CD14-positive monocyte (primary cell): Measurements from ENCODE around the gene TBCD. TPM values are rescaled to one million over a fixed set of nuclear protein-coding genes. Genes with fewer than 3 reads are reported as not detected.
"Not testable (repeated sequence)": the region's sequence is repeated elsewhere in the genome, so short reads cannot be mapped to it uniquely, and the experiment has no call there.

ENCODE experiments used
- DNase-seq, 3 donors: peaks; one replicate each; pipeline ENCODE4 v3.0.0-alpha.2; 2011 to 2022
- H2AFZ ChIP-seq: 2 replicates; pipeline ENCODE4 v1.6.0; 2012; ENCODE audit warnings: mild to moderate bottlenecking, low read depth, low read length, inconsistent platforms; ENCODE audit not compliant: insufficient read depth, poor library complexity, severe bottlenecking
- H3K27ac ChIP-seq, 2 donors: 1 replicate in 1 of 2; 2 replicates in 1 of 2; pipeline ENCODE4 v1.5.1; 2012 to 2013; ENCODE audit warnings: low read length in 2 of 2, control low read depth in 1 of 2, inconsistent platforms in 1 of 2, low read depth in 1 of 2, mild to moderate bottlenecking in 1 of 2
- H3K27me3 ChIP-seq, 2 donors: one replicate each; pipeline versions ENCODE4 v1.6.0 to v1.6.1; 2011 to 2013; ENCODE audit warnings: low read length in 2 of 2; ENCODE audit not compliant: control insufficient read depth in 2 of 2, insufficient read depth in 2 of 2
- H3K36me3 ChIP-seq, 2 donors: replicated peaks in 1 of 2; 1 replicate in 1 of 2; 2 replicates in 1 of 2; pipeline versions ENCODE4 v1.5.1 to v1.6.1; 2012 to 2013; ENCODE audit warnings: low read length in 2 of 2, control low read depth in 1 of 2, inconsistent platforms in 1 of 2, mild to moderate bottlenecking in 1 of 2; ENCODE audit not compliant: insufficient read depth in 2 of 2, control insufficient read depth in 1 of 2
- H3K4me1 ChIP-seq, 2 donors: 1 replicate in 1 of 2; 2 replicates in 1 of 2; pipeline versions ENCODE4 v1.5.1 to v1.6.1; 2012 to 2013; ENCODE audit warnings: low read length in 2 of 2, control low read depth in 1 of 2, inconsistent platforms in 1 of 2, mild to moderate bottlenecking in 1 of 2, moderate library complexity in 1 of 2; ENCODE audit not compliant: insufficient read depth in 2 of 2, control insufficient read depth in 1 of 2
- H3K4me2 ChIP-seq: replicated peaks from 2 replicates; pipeline ENCODE3; 2012; ENCODE audit warnings: low read length, moderate library complexity, mild to moderate bottlenecking; ENCODE audit not compliant: poor library complexity, severe bottlenecking; ENCODE audit errors: extremely low read depth
- H3K4me3 ChIP-seq, 3 experiments: fragments of 200-600 bp in 1 of 3; sonication (generic) in 1 of 3; replicated peaks in 1 of 3; 1 replicate in 2 of 3; 2 replicates in 1 of 3; pipeline ENCODE4 v1.5.1; 2011 to 2013; ENCODE audit warnings: low read length in 3 of 3, mild to moderate bottlenecking in 3 of 3, control low read depth in 2 of 3, low read depth in 2 of 3, inconsistent platforms in 1 of 3, moderate library complexity in 1 of 3
- H3K79me2 ChIP-seq: 2 replicates; pipeline ENCODE4 v1.6.0; 2012; ENCODE audit warnings: mild to moderate bottlenecking, control low read depth, inconsistent platforms, low read length, moderate library complexity; ENCODE audit not compliant: insufficient read depth
- H3K9ac ChIP-seq: 2 replicates; pipeline ENCODE4 v1.6.0; 2017; ENCODE audit warnings: low read length, mild to moderate bottlenecking; ENCODE audit not compliant: insufficient read depth, poor library complexity, severe bottlenecking
- H3K9me3 ChIP-seq, 2 donors: replicated peaks in 1 of 2; 1 replicate in 1 of 2; 2 replicates in 1 of 2; pipeline versions ENCODE4 v1.5.1 to v1.6.1; 2012 to 2013; ENCODE audit warnings: low read length in 2 of 2, control low read depth in 1 of 2; ENCODE audit not compliant: control insufficient read depth in 1 of 2, insufficient read depth in 1 of 2
- H4K20me1 ChIP-seq: 2 replicates; pipeline ENCODE4 v1.6.0; 2012; ENCODE audit warnings: mild to moderate bottlenecking, low read length, control low read depth, moderate library complexity; ENCODE audit not compliant: insufficient read depth
- H3K27ac Mint-ChIP-seq, 7 donors: one replicate each; pipeline ENCODE4 v1.8.0; 2020; ENCODE audit warnings: mild to moderate bottlenecking in 7 of 7, mixed read lengths in 7 of 7, moderate library complexity in 6 of 7, inconsistent platforms in 2 of 7
- H3K27me3 Mint-ChIP-seq, 3 donors: one replicate each; pipeline ENCODE4 v1.8.0; 2021 to 2022; ENCODE audit warnings: low read depth in 3 of 3, mild to moderate bottlenecking in 3 of 3, mixed read lengths in 3 of 3, moderate library complexity in 3 of 3, inconsistent platforms in 1 of 3
- H3K36me3 Mint-ChIP-seq, 2 donors: one replicate each; pipeline ENCODE4 v1.8.0; 2020; ENCODE audit warnings: mixed read lengths in 2 of 2, inconsistent platforms in 1 of 2, mild to moderate bottlenecking in 1 of 2
- H3K4me1 Mint-ChIP-seq: one replicate; pipeline ENCODE4 v1.8.0; 2020; ENCODE audit warnings: mild to moderate bottlenecking, mixed read lengths
- H3K4me3 Mint-ChIP-seq, 2 donors: one replicate each; pipeline ENCODE4 v1.8.0; 2020; ENCODE audit warnings: mild to moderate bottlenecking in 2 of 2, mixed read lengths in 2 of 2, moderate library complexity in 1 of 2
- H3K9me3 Mint-ChIP-seq, 7 donors: one replicate each; pipeline ENCODE4 v1.8.0; 2020 to 2022; ENCODE audit warnings: mixed read lengths in 7 of 7, mild to moderate bottlenecking in 6 of 7, moderate library complexity in 6 of 7, inconsistent platforms in 2 of 7
- WGBS: methylation state at CpG from one replicate; pipeline ENCODE4 v1.1.5; 2013; ENCODE audit warnings: missing lambda C conversion rate; ENCODE audit not compliant: insufficient coverage; 5-methylcytosine and 5-hydroxymethylcytosine counted together
- intact Hi-C, 2 donors: fragments of 100-400 bp; cut with micrococcal nuclease; formaldehyde crosslinking; loops; one replicate each; pipeline versions ENCODE4 v1.15.0 to v1.15.1; 2023
- polyA plus RNA-seq, 3 donors: library from polyadenylated mRNA; depleted of rRNA in 1 of 3; unstranded in 2 of 3; stranded (reverse) in 1 of 3; fragments of 300-500 nt in 2 of 3; fragments of >200 nt in 1 of 3; fragmentation: Illumina TruSeq in 2 of 3; gene quantifications; 1 replicate in 2 of 3; 2 replicates in 1 of 3; pipeline ENCODE4 v1.2.3, GENCODE V29; 2012 to 2021
- TF ChIP-seq, protein P1 (sequence below): fragments of 200-600 bp; IDR thresholded peaks from one replicate; pipeline ENCODE4 v1.8.0; 2022; ENCODE audit warnings: antibody characterized with exemption, mild to moderate bottlenecking

Gene TBCD
- polyA plus RNA-seq, 3 donors, result 54.7 to 74.0 (median 66.6) TPM

DNA sequence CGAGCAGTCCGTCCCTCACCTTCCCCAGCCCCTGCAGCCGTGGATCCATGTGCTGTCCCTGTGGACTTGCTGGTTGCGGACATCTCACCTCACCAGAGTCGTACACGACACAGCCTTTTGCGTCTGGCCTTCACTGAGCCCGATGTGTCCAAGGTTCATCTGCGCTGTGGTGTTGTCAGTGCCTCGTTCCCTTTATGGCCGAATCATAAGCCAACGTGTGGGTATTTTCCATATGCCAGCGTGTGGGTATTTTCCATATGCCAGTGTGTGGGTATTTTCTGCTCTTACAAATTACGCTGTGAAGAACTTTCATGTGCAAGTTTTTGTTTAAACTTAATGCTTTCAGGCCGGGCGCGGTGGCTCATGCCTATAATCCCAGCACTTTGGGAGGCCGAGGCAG lies 31.6 kb downstream of the TBCD start:
- H3K4me1 Mint-ChIP-seq, result peaks cover 13% of the 10 kb centered on the region
- TF ChIP-seq, protein P1, sequence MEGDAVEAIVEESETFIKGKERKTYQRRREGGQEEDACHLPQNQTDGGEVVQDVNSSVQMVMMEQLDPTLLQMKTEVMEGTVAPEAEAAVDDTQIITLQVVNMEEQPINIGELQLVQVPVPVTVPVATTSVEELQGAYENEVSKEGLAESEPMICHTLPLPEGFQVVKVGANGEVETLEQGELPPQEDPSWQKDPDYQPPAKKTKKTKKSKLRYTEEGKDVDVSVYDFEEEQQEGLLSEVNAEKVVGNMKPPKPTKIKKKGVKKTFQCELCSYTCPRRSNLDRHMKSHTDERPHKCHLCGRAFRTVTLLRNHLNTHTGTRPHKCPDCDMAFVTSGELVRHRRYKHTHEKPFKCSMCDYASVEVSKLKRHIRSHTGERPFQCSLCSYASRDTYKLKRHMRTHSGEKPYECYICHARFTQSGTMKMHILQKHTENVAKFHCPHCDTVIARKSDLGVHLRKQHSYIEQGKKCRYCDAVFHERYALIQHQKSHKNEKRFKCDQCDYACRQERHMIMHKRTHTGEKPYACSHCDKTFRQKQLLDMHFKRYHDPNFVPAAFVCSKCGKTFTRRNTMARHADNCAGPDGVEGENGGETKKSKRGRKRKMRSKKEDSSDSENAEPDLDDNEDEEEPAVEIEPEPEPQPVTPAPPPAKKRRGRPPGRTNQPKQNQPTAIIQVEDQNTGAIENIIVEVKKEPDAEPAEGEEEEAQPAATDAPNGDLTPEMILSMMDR, result no peak
- no peak overlapping the region for H3K27ac Mint-ChIP-seq
- Histone ChIP-seq H3K36me3 (peaks cover 0 to 18% of the 10 kb centered on the region in 2 donors), H3K27me3 (no peaks in the 10 kb centered on the region), H3K9me3 (no peaks in the 10 kb centered on the region), H3K4me3 (no peak overlapping the region), H3K9ac (no peak overlapping the region), H3K4me1 (peaks cover 10 to 11% of the 10 kb centered on the region in 2 donors), H4K20me1 (no peaks in the 10 kb centered on the region), H3K27ac (no peak overlapping the region), H3K4me2 (no peak overlapping the region), H2AFZ (no peak overlapping the region), H3K79me2 (no peaks in the 10 kb centered on the region)
- DNase-seq, result no peak
- intact Hi-C loops, result loop anchor here in 1 of 2 donors (5.0 kb wide), 1 partner anchor 129 kb away; no protein-coding TSS in a partner anchor
- WGBS, result 99% methylated on average over 16 of the region's 18 CpGs
- peaks cover 0 to 2% (median 0%) of the 10 kb centered on the region in 3 donors for H3K27me3 Mint-ChIP-seq
- H3K9me3 Mint-ChIP-seq, result peaks cover 0 to 2% (median 0%) of the 10 kb centered on the region in 7 donors
- peaks cover 19 to 29% of the 10 kb centered on the region in 2 donors for H3K36me3 Mint-ChIP-seq
- no peak overlapping the region for H3K4me3 Mint-ChIP-seq

DNA sequence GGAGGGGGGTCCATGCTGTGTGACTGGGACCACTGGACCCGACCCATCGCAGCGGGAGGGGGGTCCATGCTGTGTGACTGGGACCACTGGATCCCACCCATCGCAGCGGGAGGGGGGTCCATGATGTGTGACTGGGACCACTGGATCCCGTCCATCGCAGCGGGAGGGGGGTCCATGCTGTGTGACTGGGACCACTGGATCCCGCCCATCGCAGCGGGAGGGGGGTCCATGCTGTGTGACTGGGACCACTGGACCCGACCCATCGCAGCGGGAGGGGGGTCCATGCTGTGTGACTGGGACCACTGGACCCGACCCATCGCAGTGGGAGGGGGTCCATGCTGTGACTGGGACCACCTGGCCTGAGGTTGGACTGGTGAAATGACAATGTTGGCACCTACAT lies 33.7 kb downstream of the TBCD start:
- H3K79me2 ChIP-seq, H3K4me3 ChIP-seq, H3K9ac ChIP-seq, H3K9me3 ChIP-seq, DNase-seq, H3K4me3 Mint-ChIP-seq, H3K27ac ChIP-seq, H2AFZ ChIP-seq, H4K20me1 ChIP-seq, H3K27me3 Mint-ChIP-seq, H3K27me3 ChIP-seq, H3K27ac Mint-ChIP-seq, intact Hi-C loops, H3K9me3 Mint-ChIP-seq, H3K4me2 ChIP-seq: not testable (repeated sequence)
- Histone ChIP-seq H3K36me3 (peaks cover 0 to 18% of the 10 kb centered on the region in 2 donors), H3K4me1 (peaks cover 10 to 11% of the 10 kb centered on the region in 2 donors)
- Mint-ChIP-seq H3K36me3 (peaks cover 25 to 27% of the 10 kb centered on the region in 2 donors), H3K4me1 (peaks cover 13% of the 10 kb centered on the region)
- WGBS, result 100% methylated on average over 8 of the region's 16 CpGs
